ENCODE measurements around the gene POU4F2.

POU4F2 gene, protein sequence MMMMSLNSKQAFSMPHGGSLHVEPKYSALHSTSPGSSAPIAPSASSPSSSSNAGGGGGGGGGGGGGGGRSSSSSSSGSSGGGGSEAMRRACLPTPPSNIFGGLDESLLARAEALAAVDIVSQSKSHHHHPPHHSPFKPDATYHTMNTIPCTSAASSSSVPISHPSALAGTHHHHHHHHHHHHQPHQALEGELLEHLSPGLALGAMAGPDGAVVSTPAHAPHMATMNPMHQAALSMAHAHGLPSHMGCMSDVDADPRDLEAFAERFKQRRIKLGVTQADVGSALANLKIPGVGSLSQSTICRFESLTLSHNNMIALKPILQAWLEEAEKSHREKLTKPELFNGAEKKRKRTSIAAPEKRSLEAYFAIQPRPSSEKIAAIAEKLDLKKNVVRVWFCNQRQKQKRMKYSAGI

DNA sequence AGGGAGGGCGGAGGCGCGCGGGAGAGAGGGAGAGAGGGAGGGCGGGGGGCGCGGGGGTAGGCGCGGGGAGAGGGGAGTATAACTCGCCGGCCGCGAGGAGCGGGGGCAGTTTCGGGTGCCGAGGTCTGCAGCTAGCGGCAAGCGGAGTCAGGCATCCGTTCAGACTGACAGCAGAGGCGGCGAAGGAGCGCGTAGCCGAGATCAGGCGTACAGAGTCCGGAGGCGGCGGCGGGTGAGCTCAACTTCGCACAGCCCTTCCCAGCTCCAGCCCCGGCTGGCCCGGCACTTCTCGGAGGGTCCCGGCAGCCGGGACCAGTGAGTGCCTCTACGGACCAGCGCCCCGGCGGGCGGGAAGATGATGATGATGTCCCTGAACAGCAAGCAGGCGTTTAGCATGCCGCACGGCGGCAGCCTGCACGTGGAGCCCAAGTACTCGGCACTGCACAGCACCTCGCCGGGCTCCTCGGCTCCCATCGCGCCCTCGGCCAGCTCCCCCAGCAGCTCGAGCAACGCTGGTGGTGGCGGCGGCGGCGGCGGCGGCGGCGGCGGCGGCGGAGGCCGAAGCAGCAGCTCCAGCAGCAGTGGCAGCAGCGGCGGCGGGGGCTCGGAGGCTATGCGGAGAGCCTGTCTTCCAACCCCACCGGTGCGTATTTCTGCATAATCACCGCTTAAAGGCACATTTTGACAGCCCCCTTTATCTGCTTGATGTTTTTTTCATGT lies at the start of gene POU4F2:
POU4F2 (plus strand) TSS at position 108 of the 720 bp plus-strand sequence; CDS start at position 356, 248 bp downstream.
- no peak for DNase-seq (ENCODE audit: extremely low read depth, low read depth)
- TF ChIP-seq CTCF (IDR thresholded peaks at IDR 0.05; ENCODE audit: low read depth, low read length), result no peak

- DNase-seq (ENCODE audit: extremely low read depth, low read depth), result no peak
- no peak for TF ChIP-seq CTCF (IDR thresholded peaks at IDR 0.05; ENCODE audit: low read depth, low read length)
Measured at GRCh38 chr4:146590801-146591200, 47.9 kb upstream of the POU4F2 start.

- DNase-seq (ENCODE audit: extremely low read depth, low read depth), result no peak
- no peak for TF ChIP-seq CTCF (IDR thresholded peaks at IDR 0.05; ENCODE audit: low read depth, low read length)
Measured at GRCh38 chr4:146592019-146592418, 46.7 kb upstream of the POU4F2 start.

- TF ChIP-seq CTCF (IDR thresholded peaks at IDR 0.05; ENCODE audit: low read depth, low read length), result no peak
- no peak for DNase-seq (ENCODE audit: extremely low read depth, low read depth)
Measured at GRCh38 chr4:146632770-146633470, 5.8 kb upstream of the POU4F2 start.

DNA sequence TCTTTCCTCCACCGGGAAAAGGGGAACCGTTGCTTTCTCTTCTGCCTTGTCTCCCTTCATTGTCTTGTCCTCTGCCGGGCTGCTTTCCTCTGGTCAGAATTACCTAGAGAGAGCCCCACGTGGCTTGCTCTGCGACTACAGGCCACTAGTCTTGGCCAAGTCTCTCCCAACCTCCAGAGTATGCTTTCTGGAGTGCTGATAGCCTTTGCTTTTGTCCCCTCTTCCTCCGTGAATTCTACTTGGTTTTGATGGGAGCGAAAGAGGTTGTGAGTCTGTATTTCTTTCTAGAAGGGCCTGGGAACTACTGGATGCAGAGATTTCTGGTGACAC lies 5.3 kb upstream of the POU4F2 start:
- no peak for TF ChIP-seq CTCF (IDR thresholded peaks at IDR 0.05; ENCODE audit: low read depth, low read length)
- DNase-seq (ENCODE audit: extremely low read depth, low read depth), result no peak

DNA sequence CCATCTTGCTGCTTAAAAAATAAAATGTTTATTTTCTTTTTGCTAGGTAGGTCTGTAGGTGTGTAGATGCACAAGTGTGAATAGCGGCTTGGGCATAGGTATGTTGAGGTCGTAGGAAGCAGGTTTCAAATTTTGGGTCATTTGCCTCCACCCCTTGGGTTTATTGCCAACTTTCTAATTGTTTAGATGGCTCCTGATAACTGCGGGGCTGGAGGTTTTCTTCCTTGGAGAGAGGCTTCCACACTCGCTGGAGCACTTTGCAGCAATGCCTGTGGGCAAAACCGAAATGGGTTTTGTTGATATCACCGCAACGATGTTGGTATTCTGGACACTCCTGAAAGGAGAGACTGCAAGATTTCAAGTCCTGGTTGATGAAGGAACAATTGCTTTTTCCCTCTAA lies 3.9 kb upstream of the POU4F2 start:
- TF ChIP-seq CTCF (IDR thresholded peaks at IDR 0.05; ENCODE audit: low read depth, low read length), result no peak

More for the DNA sequence above, 3.9 kb upstream of the POU4F2 start:
- DNase-seq (ENCODE audit: extremely low read depth, low read depth), result no peak
